GM18520 (cell line): ENCODE results near the gene PLD1.
"Not testable (repeated sequence)": the region's sequence is repeated elsewhere in the genome, so short reads cannot be mapped to it uniquely, and the experiment has no call there.

Experiments used
- ATAC-seq: cut with Tn5 transposase; IDR thresholded peaks from one replicate; pipeline ENCODE4 v1.9.1; 2021; ENCODE audit not compliant: unreplicated experiment

The PLD1 gene

DNA sequence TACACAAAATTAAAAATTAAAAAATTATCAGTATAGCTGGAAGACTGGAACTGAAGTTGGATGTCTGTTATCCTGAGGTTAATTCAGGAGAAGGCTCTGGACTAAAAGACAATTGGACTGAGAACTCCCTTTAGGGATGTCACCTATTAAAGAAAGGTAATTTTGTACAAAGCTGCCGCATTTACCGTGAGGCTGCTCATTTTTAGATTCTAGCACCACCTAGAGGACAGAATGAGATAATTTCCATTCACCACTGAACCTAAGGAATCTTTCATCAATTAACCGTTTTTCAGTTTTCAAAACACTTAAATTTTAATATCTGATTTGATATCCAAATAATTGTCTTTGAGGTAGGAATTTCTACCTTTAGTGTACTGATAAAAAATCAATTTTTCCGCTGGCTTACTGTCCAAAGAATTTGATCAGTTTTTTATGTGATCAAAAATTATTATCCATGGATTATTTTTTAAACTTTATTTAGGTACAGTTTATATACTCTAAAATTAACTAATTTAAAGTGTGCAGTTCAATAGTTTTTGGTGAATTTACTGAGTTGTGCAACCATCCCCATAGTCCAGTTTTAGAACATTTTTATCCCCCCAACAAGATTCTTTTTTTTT lies 243.4 kb downstream of the PLD1 start:
- ATAC-seq: no peak

DNA sequence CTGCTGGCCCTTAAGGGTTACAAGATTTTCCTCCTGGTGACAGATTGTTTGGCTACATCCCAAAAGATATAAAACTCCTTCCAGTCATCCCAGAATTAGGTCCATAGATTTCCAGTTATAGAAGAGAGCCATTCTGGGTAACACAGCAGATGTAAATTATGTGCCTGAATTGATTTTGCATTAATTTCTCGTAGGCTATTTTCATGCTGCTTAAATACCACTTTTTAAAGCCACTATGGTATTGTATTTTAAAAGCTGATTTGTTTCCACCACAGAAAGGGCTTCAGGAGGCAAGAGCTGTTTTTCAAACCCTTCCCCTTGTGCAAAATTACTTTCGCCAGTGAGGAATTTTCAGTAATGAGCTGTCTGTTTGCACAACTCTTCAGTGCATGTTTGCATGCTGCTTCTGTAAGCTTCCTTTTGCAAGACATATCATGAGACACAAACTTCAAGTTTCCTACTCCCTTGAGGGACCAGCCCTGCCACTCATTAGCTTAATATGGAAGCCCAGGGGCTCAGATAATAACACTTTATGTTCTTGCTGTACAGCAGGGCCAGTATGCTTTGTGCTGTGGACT lies 244.7 kb downstream of the PLD1 start:
- ATAC-seq: no peak

DNA sequence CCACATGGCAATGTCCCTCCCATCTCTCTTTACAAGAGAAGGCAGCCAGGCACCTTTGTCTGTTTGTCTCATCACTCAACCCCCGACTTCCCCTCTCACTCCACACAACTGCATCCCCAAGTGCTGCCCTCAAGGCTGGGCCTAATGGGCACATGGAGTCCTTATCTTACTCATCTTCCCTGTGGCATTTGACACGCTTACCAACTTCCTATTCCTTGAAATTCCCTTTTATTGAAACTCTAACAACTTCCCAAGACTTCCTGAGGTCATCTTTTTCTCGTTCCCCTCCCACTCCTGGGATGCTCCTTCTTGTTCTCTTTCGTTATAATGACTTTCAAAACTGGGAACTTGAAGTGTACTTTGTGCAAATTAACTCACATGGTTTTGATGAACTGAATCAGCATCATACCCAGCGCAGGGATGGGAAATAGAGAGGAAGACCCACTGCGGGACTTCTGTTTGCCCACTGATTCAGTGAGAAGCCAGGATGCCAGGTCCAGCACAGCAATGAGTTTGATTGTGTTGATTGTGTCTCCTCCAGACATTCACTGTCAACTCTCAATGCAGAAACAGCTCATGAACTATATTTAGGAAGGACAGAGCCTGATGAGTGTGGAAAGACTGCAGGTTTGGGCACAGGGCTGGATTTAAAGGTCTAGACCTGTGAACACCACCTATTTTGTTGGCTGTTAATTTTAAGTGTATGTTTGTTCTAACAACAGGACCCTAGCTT lies 245.4 kb downstream of the PLD1 start:
- ATAC-seq: no peak

DNA sequence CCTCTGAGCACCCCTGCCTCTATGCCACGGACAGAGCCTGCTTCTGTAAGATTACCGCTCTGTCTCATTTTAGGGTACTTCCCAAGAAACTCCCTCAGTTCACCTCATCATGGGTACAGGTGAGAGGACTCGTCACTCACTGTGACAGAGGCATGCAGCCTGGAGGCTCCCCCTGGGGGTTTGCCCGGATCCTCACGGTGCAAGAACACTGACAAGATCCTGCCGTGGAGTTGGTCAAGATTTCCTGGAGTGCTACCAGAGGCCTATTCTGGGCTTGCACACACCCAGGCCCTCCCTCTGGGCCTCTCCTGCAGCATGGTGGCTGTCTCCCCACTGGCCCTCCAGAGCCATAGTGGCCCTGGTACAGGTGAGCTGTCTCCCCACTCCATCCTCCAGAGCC lies 247.0 kb downstream of the PLD1 start:
- no peak for ATAC-seq

DNA sequence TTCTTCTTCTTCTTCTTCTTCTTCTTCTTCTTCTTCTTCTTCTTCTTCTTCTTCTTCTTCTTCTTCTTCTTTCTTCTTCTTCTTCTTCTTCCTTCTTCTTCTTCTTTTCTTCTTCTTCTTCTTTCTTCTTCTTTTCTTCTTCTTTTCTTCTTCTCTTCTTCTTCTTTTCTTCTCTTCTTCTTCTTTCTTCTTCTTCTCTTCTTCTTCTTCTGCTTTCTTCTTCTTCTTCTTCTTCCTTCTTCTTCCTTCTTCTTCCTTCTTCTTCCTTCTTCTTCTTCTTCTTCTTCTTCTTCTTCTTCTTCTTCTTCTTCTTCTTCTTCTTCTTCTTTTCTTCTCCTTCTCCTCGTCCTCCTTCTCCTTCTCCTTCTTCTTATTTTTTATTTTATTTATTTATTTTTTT lies 247.8 kb downstream of the PLD1 start:
- ATAC-seq: not testable (repeated sequence)

DNA sequence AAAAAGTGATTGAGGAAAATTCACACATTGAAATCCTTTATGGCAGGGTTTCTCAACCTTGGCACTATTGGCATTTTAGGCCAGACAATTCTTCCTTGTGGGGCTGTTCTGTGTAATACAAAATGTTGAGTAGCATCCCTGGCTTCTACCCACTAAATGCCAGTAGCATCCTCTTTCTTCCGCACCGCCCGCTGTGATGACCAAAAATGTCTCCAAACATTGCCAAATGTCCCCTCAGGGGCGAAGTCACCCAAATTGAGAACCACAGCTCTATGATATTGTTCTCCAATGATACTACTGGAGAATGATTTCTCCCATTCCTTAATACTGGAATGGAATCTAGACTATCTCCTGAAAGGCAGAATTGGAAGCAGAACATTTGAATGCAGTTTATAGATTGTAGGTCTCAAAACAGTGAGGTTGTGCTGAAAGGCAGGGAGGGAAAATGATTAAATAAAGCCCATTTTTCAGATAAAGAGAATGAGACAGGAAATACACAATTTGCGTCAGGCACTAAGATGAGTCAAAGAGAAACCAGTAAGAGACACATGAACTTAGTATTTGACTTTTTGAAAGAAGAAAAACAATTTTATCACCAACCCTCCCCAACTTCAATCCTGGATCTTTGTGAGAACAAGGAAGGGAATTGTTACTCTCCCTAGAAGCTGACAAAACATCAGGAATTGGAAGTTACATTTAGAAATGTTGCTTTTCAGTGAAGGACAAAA lies 248.5 kb downstream of the PLD1 start:
- no peak for ATAC-seq

DNA sequence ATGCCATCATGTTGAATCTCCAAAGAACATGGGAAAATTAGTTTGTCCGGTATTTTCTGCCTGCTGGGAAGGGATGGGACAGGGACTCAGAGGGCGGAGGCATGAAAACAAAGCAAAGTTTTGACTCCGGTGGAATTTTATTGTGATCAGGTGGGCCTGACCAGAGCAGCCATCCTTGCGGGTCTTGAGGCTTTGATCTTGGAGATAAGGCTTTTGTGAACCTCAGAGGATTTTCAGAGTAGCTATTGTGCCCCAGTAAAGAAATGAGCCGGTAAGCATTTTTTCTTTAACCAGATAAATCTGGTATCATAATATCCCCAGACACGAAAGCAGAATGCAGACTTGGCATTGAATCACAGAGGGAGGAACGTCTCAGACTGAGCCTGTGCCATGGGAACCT lies 250.7 kb downstream of the PLD1 start:
- no peak for ATAC-seq

DNA sequence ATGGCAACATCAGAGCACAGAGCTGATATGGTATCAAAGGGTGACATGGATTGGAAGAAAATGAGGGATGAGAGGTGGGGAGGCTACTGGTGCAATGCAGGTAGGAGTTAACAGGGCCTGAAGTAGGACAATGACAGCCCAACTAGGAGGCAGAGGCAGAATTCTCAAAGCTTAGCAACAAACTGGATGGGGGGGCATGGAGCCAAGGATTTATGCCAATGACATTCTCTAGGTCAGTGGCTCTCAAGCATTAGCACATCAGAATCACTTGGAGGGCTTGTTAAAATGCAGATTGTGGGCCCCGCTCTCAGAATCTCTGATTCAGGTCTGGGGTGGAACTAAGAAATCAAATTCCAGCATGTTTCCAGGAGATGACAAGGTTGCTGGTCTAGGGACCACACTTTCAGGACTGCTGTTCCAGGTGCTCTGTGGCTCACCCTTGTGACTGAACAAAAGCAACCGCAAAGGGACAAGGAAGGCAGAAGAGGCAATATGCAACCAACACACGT lies 252.0 kb downstream of the PLD1 start:
- ATAC-seq: no peak

DNA sequence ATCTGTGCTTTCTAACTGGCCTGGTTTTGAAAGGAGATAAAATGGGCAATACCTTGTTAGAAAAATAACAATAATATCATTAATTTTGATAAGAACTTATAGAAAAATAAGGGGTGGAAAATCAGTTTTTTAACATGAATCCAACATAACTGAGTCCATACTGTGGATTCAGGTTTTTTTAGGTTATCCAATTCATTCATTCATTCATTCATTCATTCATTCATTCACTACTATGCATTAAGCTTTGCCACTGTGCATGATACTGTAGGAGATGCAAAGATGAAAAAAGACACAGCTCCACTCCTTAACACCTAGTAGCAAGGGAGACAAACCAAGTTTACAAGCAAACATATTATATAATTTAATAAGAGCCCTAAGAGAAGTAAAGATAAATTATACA lies 253.1 kb downstream of the PLD1 start:
- no peak for ATAC-seq

DNA sequence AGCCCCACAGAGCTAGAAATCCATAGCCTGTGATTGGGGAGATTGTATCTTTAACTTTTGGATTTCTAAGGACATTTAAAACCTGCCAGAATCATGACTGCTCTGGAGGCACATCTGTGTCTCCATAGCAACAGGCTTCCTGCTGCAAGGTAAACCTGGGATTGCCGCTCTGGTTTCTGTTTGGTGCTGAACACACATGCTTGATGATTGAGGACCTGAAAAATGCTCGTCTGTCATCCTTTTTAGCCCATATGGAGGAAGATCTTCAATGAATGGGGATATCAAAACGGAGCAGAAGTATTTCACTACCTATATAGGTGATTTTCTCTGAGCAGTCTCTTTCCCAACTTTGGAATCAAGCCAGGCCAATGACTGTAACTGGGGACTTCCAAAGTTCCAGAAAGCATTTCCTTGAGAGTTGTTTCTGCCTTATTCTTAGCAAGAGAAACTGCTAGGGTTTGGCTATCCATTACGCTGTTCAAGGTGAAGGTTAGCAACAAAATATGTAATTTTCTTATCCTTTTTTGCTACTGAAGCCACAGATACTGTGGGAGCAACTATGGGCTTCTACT lies 253.6 kb downstream of the PLD1 start:
- ATAC-seq: no peak

DNA sequence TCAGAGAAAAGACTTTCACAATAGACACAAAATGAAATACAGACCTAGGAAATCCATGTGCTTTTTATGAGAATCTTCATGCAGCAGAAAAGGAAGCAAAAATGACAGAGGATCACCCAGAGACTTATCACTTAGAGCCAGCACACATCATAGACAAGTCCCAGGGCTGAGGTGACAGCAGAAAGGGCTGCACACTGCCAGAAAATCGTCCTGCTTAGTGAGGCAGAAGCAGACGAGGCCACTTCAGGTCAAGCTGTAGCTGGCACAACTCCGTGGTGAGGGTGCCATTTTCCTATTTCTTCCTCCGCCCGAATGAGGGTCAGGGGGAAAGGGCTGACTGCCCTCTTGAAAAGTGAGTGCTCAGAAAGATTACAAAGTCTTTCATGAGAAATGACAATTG lies 254.1 kb downstream of the PLD1 start:
- no peak for ATAC-seq

DNA sequence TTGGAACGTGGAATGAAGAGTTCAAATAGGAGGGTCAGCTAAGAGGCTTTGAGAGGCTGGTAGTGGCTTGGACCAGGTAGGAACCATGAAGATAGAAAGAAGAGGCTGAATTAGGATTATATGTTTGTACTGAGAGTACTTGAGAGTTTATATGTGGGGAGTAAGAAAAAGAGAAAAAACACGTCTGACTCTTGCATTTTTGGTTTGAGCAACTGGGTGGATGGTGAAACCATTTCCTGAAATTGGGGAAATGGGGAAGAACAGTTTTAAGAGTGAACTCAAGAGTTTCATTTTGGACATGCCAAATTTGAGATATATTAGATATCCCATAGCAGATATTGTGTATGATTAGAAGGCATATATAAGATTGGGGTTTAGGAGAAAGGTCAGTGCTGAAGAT lies 257.2 kb downstream of the PLD1 start:
- no peak for ATAC-seq

DNA sequence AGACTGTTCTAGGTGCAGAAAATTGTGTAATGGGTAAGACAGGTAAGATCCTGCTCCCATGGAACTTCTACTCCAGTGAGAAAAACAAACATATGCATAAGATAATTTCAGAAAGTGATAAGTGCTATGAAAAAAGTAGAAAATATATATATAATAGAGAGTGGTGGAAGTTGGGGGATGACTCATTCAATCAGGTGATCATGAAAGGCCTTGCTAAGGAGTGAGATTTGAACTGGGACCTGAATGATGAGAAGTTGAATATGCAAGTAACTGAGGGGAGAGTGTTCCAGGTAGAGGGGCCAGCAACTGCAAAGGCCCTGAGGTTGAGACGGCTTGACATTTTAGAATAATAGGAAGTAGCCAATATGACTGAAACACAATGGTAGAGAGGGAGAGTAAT lies 257.8 kb downstream of the PLD1 start:
- ATAC-seq: no peak

DNA sequence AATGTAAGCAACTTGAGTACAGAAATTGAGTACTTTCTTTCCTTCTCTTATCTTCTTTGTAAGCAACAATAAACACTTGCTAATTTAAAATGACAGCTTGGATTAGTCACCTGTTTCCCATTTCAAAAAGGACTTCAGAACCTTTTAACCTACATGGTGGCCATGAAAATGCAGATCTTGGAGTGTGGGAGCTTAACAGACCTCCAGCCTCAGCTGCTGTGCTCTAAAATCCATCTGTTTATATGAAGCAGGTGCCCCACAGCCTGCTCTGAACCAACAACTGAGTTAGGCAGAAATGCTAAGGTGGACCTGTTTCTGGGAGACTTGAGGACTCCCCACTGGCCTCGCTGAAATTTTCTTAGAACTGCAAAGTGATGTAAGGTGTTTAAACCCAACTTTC lies 259.0 kb downstream of the PLD1 start:
- no peak for ATAC-seq
